Muscle layer of duodenum (tissue), 2 donors: ENCODE measurements around the gene MYZAP.
A peak's percentile ranks its signal among the peaks of the same experiment; 100 is the strongest.

Experiments
- H3K27ac ChIP-seq: one replicate; pipeline ENCODE4 v1.7.0; 2013; ENCODE audit warnings: mild to moderate bottlenecking, low read length
- H3K27me3 ChIP-seq: one replicate; pipeline ENCODE4 v1.7.0; 2013; ENCODE audit warnings: low read depth, mild to moderate bottlenecking, control low read depth, low read length
- H3K36me3 ChIP-seq, 2 donors: one replicate each; pipeline ENCODE4 v1.7.0; 2013; ENCODE audit warnings: low read length in 2 of 2, control low read depth in 1 of 2, mild to moderate bottlenecking in 1 of 2; ENCODE audit not compliant: insufficient read depth in 2 of 2, control insufficient read depth in 1 of 2
- H3K4me1 ChIP-seq, 2 donors: one replicate each; pipeline ENCODE4 v1.7.0; 2013; ENCODE audit warnings: low read length in 2 of 2, mild to moderate bottlenecking in 2 of 2, control low read depth in 1 of 2, moderate library complexity in 1 of 2; ENCODE audit not compliant: insufficient read depth in 2 of 2, control insufficient read depth in 1 of 2
- H3K4me3 ChIP-seq, 2 donors: one replicate each; pipeline ENCODE4 v1.7.0; 2013; ENCODE audit warnings: low read length in 2 of 2, low read depth in 1 of 2, mild to moderate bottlenecking in 1 of 2
- H3K9me3 ChIP-seq, 2 donors: one replicate each; pipeline ENCODE4 v1.7.0; 2013; ENCODE audit warnings: low read length in 2 of 2, control low read depth in 1 of 2, mild to moderate bottlenecking in 1 of 2; ENCODE audit not compliant: control insufficient read depth in 1 of 2
- donor health status: healthy.

MYZAP gene

DNA sequence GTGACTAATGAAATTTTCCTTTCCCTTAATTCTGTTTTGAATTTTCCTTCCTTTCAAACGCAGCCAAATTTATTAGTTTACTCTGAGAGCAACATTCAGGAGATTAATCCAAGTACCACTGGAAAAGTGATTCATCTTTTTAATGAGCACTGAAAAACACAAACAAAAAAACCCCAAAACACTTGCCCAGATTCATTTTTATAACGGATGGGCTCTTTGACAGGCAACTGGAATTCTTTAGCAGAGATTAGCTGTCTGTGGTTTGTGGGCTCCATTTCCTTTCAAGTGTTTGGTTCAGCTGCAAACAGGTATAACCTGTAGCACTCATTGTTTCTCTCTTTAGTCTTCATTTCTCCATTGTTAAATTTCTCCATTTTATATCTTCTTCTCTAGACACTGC, 111.7 kb downstream of the MYZAP start:
- no peaks in the 10 kb centered on the region for H3K36me3 ChIP-seq
- H3K4me3 ChIP-seq: no peak overlapping the region
- no peak overlapping the region for H3K27ac ChIP-seq
- H3K4me1 ChIP-seq: peaks cover 5 to 10% of the 10 kb centered on the region in 2 donors
- H3K27me3 ChIP-seq: no peaks in the 10 kb centered on the region
- no peaks in the 10 kb centered on the region for H3K9me3 ChIP-seq

- Histone ChIP-seq H3K9me3 (no peaks in the 10 kb centered on the region), H3K27ac (no peak overlapping the region), H3K27me3 (no peaks in the 10 kb centered on the region)
Measured at GRCh38 chr15:57704441-57704840, 112.7 kb downstream of the MYZAP start.

GRCh38 chr15:57705746-57706404, 114.2 kb downstream of the MYZAP start:
- Histone ChIP-seq H3K36me3 (peaks cover 11 to 15% of the 10 kb centered on the region in 2 donors), H3K27me3 (no peaks in the 10 kb centered on the region), H3K4me3 (peak overlapping the region; percentile 94 to 97), H3K9me3 (no peaks in the 10 kb centered on the region), H3K4me1 (peaks cover 5 to 28% of the 10 kb centered on the region in 2 donors), H3K27ac (peak overlapping the region; percentile 84)

More at GRCh38 chr15:57704441-57704840, 112.7 kb downstream of the MYZAP start:
- Histone ChIP-seq H3K4me3 (no peak overlapping the region), H3K36me3 (peaks cover 0 to 6% of the 10 kb centered on the region in 2 donors), H3K4me1 (peaks cover 5 to 20% of the 10 kb centered on the region in 2 donors)

- Histone ChIP-seq H3K36me3 (peaks cover 18 to 22% of the 10 kb centered on the region in 2 donors), H3K27me3 (no peaks in the 10 kb centered on the region), H3K9me3 (no peaks in the 10 kb centered on the region), H3K4me1 (peaks cover 5 to 28% of the 10 kb centered on the region in 2 donors), H3K27ac (peak within 1 kb of the TSS; percentile 84), H3K4me3 (peak within 1 kb of the TSS; percentile 94 to 97)
Measured at GRCh38 chr15:57706405-57707209, 114.9 kb downstream of the MYZAP start, which contains the start of gene POLR2M. Gene POLR2M, plus strand, starts transcription at chr15:57706714. Its CDS starts 129 bp downstream, at chr15:57706843.

- no peaks in the 10 kb centered on the region for H3K9me3 ChIP-seq
- no peaks in the 10 kb centered on the region for H3K27me3 ChIP-seq
- H3K4me1 ChIP-seq: peaks cover 5 to 28% of the 10 kb centered on the region in 2 donors
- peak overlapping the region; percentile 94 to 97 for H3K4me3 ChIP-seq
- H3K36me3 ChIP-seq: peaks cover 33 to 37% of the 10 kb centered on the region in 2 donors
- peak overlapping the region; percentile 84 for H3K27ac ChIP-seq
Measured at GRCh38 chr15:57708047-57708446, 116.3 kb downstream of the MYZAP start.

DNA sequence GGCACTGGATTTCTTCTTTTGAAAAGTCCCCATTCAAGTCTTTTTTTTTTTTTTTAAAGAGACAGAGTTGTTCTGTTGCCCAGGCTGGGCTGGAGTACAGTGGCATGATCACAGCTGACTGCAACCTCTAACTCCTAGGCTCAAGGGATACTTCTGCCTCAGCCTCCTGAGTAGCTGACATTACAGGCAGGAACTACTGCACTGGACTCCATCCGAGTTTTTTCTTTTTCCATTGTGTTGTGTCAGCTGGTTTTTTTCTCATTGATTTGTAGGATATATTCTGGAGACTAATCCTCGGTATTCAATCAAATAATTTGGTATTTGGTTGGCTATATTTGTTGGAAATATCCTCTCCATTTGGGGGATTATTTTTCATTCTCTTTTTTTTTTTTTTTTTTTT, 126.6 kb downstream of the MYZAP start:
- no peaks in the 10 kb centered on the region for H3K27me3 ChIP-seq
- no peak overlapping the region for H3K27ac ChIP-seq
- no peak overlapping the region for H3K4me3 ChIP-seq
- no peaks in the 10 kb centered on the region for H3K9me3 ChIP-seq
- peaks cover 9 to 15% of the 10 kb centered on the region in 2 donors for H3K36me3 ChIP-seq
- H3K4me1 ChIP-seq: no peaks in the 10 kb centered on the region

DNA sequence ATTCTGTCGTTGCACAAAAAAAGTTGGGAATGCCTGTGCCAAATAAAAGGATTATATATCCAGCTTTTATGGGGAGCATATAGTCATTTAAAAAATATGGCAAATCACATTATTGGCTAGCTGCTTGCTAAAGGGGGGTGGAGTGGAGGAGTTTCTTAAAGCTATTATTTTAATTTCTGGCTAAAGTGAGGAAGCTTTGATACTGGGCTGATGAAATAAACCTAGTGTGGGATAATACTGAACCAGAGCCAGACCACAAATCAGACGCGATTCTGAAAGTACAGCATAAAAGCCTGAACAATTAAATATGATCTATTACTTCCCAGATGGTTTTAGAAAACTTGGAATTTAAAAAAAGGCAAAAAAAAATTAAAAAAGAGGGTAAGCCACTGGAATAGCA, 129.2 kb downstream of the MYZAP start:
- Histone ChIP-seq H3K4me3 (no peak overlapping the region), H3K27me3 (no peaks in the 10 kb centered on the region), H3K27ac (no peak overlapping the region), H3K4me1 (no peaks in the 10 kb centered on the region), H3K36me3 (peaks cover 0 to 3% of the 10 kb centered on the region in 2 donors), H3K9me3 (no peaks in the 10 kb centered on the region)

GRCh38 chr15:57726411-57726810, 134.7 kb downstream of the MYZAP start:
- Histone ChIP-seq H3K27me3 (no peaks in the 10 kb centered on the region), H3K4me3 (no peak overlapping the region), H3K4me1 (no peaks in the 10 kb centered on the region)

GRCh38 chr15:57727031-57727430, 135.3 kb downstream of the MYZAP start:
- H3K4me3 ChIP-seq: no peak overlapping the region
- no peaks in the 10 kb centered on the region for H3K4me1 ChIP-seq
- H3K36me3 ChIP-seq: no peaks in the 10 kb centered on the region
- no peak overlapping the region for H3K27ac ChIP-seq
- no peaks in the 10 kb centered on the region for H3K9me3 ChIP-seq
- no peaks in the 10 kb centered on the region for H3K27me3 ChIP-seq

More at GRCh38 chr15:57726411-57726810, 134.7 kb downstream of the MYZAP start:
- Histone ChIP-seq H3K36me3 (no peaks in the 10 kb centered on the region), H3K27ac (no peak overlapping the region), H3K9me3 (no peaks in the 10 kb centered on the region)

GRCh38 chr15:57728436-57728835, 136.7 kb downstream of the MYZAP start:
- Histone ChIP-seq H3K4me3 (no peak overlapping the region), H3K36me3 (no peaks in the 10 kb centered on the region), H3K27ac (no peak overlapping the region), H3K4me1 (no peaks in the 10 kb centered on the region), H3K9me3 (no peaks in the 10 kb centered on the region), H3K27me3 (no peaks in the 10 kb centered on the region)

DNA sequence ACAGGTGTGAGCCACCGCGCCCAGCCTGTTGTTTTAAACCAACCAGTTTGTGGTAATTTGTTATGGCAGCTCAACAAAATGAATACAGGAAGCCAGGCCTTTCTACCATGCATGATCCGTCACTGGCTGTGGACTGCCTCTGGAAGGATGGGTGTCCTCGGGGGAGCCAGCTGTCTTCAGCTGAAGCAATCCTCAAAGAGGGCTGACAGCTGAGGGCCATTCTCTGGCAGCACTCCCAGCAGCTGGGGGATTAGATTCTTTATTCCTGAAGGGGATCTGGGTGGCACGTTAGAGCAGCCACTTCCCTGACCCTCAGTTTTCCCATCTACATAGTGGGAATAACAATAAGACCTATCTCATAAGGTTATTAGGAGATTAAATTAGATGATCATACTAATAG, 139.2 kb downstream of the MYZAP start:
- H3K27ac ChIP-seq: no peak overlapping the region
- no peaks in the 10 kb centered on the region for H3K9me3 ChIP-seq
- no peaks in the 10 kb centered on the region for H3K36me3 ChIP-seq
- no peak overlapping the region for H3K4me3 ChIP-seq
- no peaks in the 10 kb centered on the region for H3K4me1 ChIP-seq
- H3K27me3 ChIP-seq: no peaks in the 10 kb centered on the region
